GM12878 (cell line): ENCODE measurements around the gene RIT1. TPM values are rescaled to one million over a fixed set of nuclear protein-coding genes. Genes with fewer than 3 reads are reported as not detected.

Experiments
- BRCA1 ChIP-seq: IDR thresholded peaks from 2 replicates; pipeline ENCODE4 v1.6.1; 2011; ENCODE audit warnings: low read depth, low read length, improper control_type of control experiment
- CBX3 ChIP-seq: fragments of 200-600 bp; sonication (generic); IDR thresholded peaks from 2 replicates; pipeline ENCODE4 v1.6.1; 2016; ENCODE audit warnings: low read depth, borderline replicate concordance
- CREB1 ChIP-seq: IDR thresholded peaks from 2 replicates; pipeline ENCODE4 v1.6.1; 2012; ENCODE audit warnings: low read depth, mild to moderate bottlenecking, inconsistent platforms
- DPF2 ChIP-seq: fragments of 450-650 bp; IDR thresholded peaks from 2 replicates; pipeline ENCODE4 v1.6.1; 2017; ENCODE audit warnings: mild to moderate bottlenecking
- EP300 ChIP-seq, 2 experiments: fragments of 150-350 bp in 1 of 2; IDR thresholded peaks; 2 replicates each; pipeline ENCODE4 v1.6.1; 2011 to 2012; ENCODE audit warnings: low read depth in 2 of 2, low read length in 2 of 2, borderline replicate concordance in 1 of 2, improper control_type of control experiment in 1 of 2, inconsistent platforms in 1 of 2; ENCODE audit not compliant: control insufficient read depth in 1 of 2
- ETV6 ChIP-seq, 2 experiments: fragments of 450-650 bp in 1 of 2; IDR thresholded peaks in 1 of 2; conservative IDR thresholded peaks in 1 of 2; 2 replicates each; pipeline ENCODE4 v1.6.1; 2014; ENCODE audit warnings: antibody characterized with exemption in 1 of 2, borderline replicate concordance in 1 of 2, low read depth in 1 of 2, mild to moderate bottlenecking in 1 of 2, moderate library complexity in 1 of 2
- GABPA ChIP-seq: IDR thresholded peaks from 2 replicates; pipeline ENCODE4 v1.6.1; 2014; ENCODE audit warnings: antibody characterized with exemption, low read depth, mild to moderate bottlenecking, inconsistent platforms
- HCFC1 ChIP-seq: fragments of 150-350 bp; IDR thresholded peaks from 2 replicates; pipeline ENCODE4 v1.6.1; 2014; ENCODE audit warnings: low read length
- HDGF ChIP-seq: fragments of 450-650 bp; IDR thresholded peaks from 2 replicates; pipeline ENCODE4 v1.6.1; 2016; ENCODE audit warnings: antibody characterized with exemption
- IKZF1 ChIP-seq: fragments of 450-650 bp; conservative IDR thresholded peaks from 2 replicates; pipeline ENCODE4 v1.6.1; 2017; ENCODE audit warnings: antibody characterized with exemption, mild to moderate bottlenecking
- KDM1A ChIP-seq: fragments of 200-600 bp; sonication (generic); IDR thresholded peaks from 2 replicates; pipeline ENCODE4 v1.6.1; 2016; ENCODE audit warnings: borderline replicate concordance
- MLLT1 ChIP-seq: fragments of 450-650 bp; IDR thresholded peaks from 2 replicates; pipeline ENCODE4 v1.6.1; 2016; ENCODE audit warnings: mild to moderate bottlenecking
- MTA2 ChIP-seq: fragments of 450-650 bp; IDR thresholded peaks from 2 replicates; pipeline ENCODE4 v1.6.1; 2016; ENCODE audit warnings: low read depth, mild to moderate bottlenecking, moderate library complexity
- NFYA ChIP-seq: IDR thresholded peaks from 2 replicates; pipeline ENCODE4 v1.6.1; 2011; ENCODE audit warnings: low read depth, mild to moderate bottlenecking, low read length, improper control_type of control experiment, borderline replicate concordance
- NR2C2 ChIP-seq: IDR thresholded peaks from 2 replicates; pipeline ENCODE4 v1.6.1; 2011; ENCODE audit warnings: borderline replicate concordance, low read depth; ENCODE audit not compliant: control insufficient read depth, insufficient read length
- POLR2A ChIP-seq: IDR thresholded peaks from 2 replicates; pipeline ENCODE4 v1.6.1; 2011; ENCODE audit warnings: low read depth, mild to moderate bottlenecking, low read length
- POU2F2 ChIP-seq: IDR thresholded peaks from 3 replicates; pipeline ENCODE4 v1.6.1; 2011; ENCODE audit warnings: low read depth, mild to moderate bottlenecking, low read length, borderline replicate concordance
- SIN3A ChIP-seq: IDR thresholded peaks from 2 replicates; pipeline ENCODE4 v1.6.1; 2012; ENCODE audit warnings: low read depth, low read length, improper control_type of control experiment
- SMAD1 ChIP-seq: fragments of 450-650 bp; IDR thresholded peaks from 2 replicates; pipeline ENCODE4 v1.6.1; 2018; ENCODE audit warnings: mild to moderate bottlenecking, low read depth; ENCODE audit not compliant: partially characterized antibody
- ZNF217 ChIP-seq: fragments of 450-650 bp; IDR thresholded peaks from 2 replicates; pipeline ENCODE4 v1.6.1; 2017; ENCODE audit warnings: antibody characterized with exemption, mild to moderate bottlenecking
- ZZZ3 ChIP-seq: IDR thresholded peaks from 2 replicates; pipeline ENCODE4 v1.6.1; 2011; ENCODE audit warnings: low read depth; ENCODE audit not compliant: control insufficient read depth, insufficient read length
- polyA plus RNA-seq, 11 experiments: library from polyadenylated mRNA; depleted of rRNA in 4 of 11; unstranded in 6 of 11; stranded (reverse) in 5 of 11; fragments of >200 nt; fragmentation: Nextera tagmentation in 4 of 11; fragmentation: Illumina TruSeq in 1 of 11; extraction: Ambion mirVana in 4 of 11; extraction: Trizol in 1 of 11; gene quantifications; 1 replicate in 1 of 11; 2 replicates in 10 of 11; pipeline versions ENCODE4 v1.2.1 to v1.2.3, GENCODE V29; 2011 to 2016; ENCODE audit warnings: inconsistent platforms in 2 of 11, missing spikeins in 2 of 11, low read depth in 1 of 11
- total RNA-seq, 4 experiments: library from RNA; depleted of rRNA in 3 of 4; stranded (reverse); fragments of >200 nt in 3 of 4; fragmentation: Illumina TruSeq in 1 of 4; extraction: Trizol in 1 of 4; gene quantifications; 2 replicates each; pipeline versions ENCODE4 v1.2.1 to v1.2.3, GENCODE V29; 2013 to 2021
- TF ChIP-seq, protein P1 (sequence below): IDR thresholded peaks from 2 replicates; pipeline ENCODE4 v1.6.1; 2012; ENCODE audit warnings: improper control_type of control experiment, low read depth, low read length; ENCODE audit not compliant: insufficient replicate concordance
- TF ChIP-seq, protein P2 (sequence below): IDR thresholded peaks from 2 replicates; pipeline ENCODE4 v1.6.1; 2012; ENCODE audit warnings: low read length, inconsistent platforms

The RIT1 gene
- total and polyA plus RNA-seq, 10 of the 15 experiments (the other 5 are each of a cell fraction or from before 2014, with no cell fraction given), result 6.8 to 61.5 (median 13.7) TPM

GRCh38 chr1:155856975-155857930, 53.9 kb downstream of the RIT1 start, which contains the start of gene GON4L (continued):
- TF ChIP-seq MLLT1 (peak; percentile 49; the same call in 1 of the 2 replicates), SMAD1 (peak; percentile 58), NFYA (no peak), ZZZ3 (no peak), ZNF217 (peak; percentile 60), HDGF (peak; percentile 98), DPF2 (no peak), BRCA1 (no peak), CBX3 (no peak), NR2C2 (no peak), CREB1 (peak; percentile 95), KDM1A (no peak), GABPA (peak; percentile 69; the same call in 1 of the 2 replicates), POLR2A (peak; percentile 98), MTA2 (peak; percentile 29; the same call in 1 of the 2 replicates), ETV6 (conservative IDR thresholded peaks at IDR 0.05 in 1 of 2, IDR thresholded peaks at IDR 0.05 in 1 of 2; ENCODE audit: borderline replicate concordance in 1 of 2, low read depth in 1 of 2) (no peak), POU2F2 (no peak), IKZF1 (peak; percentile 87), HCFC1 (peak; percentile 81), SIN3A (no peak; the same call in 1 of the 2 replicates), EP300 (IDR thresholded peaks at IDR 0.05; ENCODE audit: borderline replicate concordance in 1 of 2, control insufficient read depth in 1 of 2, low read depth in 2 of 2, low read length in 2 of 2) (no peak)
- TF ChIP-seq, protein P1, sequence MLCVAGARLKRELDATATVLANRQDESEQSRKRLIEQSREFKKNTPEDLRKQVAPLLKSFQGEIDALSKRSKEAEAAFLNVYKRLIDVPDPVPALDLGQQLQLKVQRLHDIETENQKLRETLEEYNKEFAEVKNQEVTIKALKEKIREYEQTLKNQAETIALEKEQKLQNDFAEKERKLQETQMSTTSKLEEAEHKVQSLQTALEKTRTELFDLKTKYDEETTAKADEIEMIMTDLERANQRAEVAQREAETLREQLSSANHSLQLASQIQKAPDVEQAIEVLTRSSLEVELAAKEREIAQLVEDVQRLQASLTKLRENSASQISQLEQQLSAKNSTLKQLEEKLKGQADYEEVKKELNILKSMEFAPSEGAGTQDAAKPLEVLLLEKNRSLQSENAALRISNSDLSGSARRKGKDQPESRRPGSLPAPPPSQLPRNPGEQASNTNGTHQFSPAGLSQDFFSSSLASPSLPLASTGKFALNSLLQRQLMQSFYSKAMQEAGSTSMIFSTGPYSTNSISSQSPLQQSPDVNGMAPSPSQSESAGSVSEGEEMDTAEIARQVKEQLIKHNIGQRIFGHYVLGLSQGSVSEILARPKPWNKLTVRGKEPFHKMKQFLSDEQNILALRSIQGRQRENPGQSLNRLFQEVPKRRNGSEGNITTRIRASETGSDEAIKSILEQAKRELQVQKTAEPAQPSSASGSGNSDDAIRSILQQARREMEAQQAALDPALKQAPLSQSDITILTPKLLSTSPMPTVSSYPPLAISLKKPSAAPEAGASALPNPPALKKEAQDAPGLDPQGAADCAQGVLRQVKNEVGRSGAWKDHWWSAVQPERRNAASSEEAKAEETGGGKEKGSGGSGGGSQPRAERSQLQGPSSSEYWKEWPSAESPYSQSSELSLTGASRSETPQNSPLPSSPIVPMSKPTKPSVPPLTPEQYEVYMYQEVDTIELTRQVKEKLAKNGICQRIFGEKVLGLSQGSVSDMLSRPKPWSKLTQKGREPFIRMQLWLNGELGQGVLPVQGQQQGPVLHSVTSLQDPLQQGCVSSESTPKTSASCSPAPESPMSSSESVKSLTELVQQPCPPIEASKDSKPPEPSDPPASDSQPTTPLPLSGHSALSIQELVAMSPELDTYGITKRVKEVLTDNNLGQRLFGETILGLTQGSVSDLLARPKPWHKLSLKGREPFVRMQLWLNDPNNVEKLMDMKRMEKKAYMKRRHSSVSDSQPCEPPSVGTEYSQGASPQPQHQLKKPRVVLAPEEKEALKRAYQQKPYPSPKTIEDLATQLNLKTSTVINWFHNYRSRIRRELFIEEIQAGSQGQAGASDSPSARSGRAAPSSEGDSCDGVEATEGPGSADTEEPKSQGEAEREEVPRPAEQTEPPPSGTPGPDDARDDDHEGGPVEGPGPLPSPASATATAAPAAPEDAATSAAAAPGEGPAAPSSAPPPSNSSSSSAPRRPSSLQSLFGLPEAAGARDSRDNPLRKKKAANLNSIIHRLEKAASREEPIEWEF, result no peak
- TF ChIP-seq, protein P2, sequence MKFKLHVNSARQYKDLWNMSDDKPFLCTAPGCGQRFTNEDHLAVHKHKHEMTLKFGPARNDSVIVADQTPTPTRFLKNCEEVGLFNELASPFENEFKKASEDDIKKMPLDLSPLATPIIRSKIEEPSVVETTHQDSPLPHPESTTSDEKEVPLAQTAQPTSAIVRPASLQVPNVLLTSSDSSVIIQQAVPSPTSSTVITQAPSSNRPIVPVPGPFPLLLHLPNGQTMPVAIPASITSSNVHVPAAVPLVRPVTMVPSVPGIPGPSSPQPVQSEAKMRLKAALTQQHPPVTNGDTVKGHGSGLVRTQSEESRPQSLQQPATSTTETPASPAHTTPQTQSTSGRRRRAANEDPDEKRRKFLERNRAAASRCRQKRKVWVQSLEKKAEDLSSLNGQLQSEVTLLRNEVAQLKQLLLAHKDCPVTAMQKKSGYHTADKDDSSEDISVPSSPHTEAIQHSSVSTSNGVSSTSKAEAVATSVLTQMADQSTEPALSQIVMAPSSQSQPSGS, result no peak
